ENCODE measurements around the gene ADGRE1. TPM values are rescaled to one million over a fixed set of nuclear protein-coding genes. Genes with fewer than 3 reads are reported as not detected.

ADGRE1 gene
- total RNA-seq, 1 donor from 2014 or later: not detected

DNA sequence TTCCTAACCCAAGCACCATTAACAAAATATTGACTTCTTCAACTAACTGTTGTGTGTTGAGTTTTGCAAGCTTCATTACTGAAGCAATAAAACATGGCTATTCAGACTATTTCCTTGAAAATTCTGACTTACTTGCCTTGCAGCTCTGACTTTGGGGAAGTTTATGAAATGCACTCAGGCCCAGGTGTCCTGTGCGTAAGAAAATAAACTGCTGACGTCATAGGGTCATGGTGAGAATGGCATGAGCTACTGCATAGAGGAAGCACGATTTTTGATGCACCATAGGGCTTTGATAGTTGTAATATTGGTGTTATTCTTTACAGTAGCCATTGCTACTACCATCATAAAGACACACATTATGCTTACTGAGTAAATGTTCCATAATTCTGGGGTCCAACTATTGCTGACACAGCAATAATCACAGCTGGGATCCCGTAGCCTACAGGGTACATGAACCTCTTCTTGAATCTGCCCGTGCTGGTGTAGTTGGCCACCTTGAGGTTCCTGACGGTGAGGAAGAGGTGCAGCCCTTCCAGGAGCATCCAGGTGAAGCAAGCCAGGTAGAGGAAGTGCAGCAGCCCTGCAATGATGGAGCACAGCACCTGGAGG lies 76.0 kb downstream of the ADGRE1 start:
- Histone ChIP-seq H3K4me3 (ENCODE audit: low read depth, low read length) (no peak overlapping the region), H3K27me3 (ENCODE audit: control insufficient read depth, insufficient read depth, low read length) (no peaks in the 10 kb centered on the region), H3K36me3 (ENCODE audit: control insufficient read depth, insufficient read depth, low read length) (no peaks in the 10 kb centered on the region)
- DNase-seq (ENCODE audit: low read depth) (no peak), FAIRE-seq (no peak)
- TF ChIP-seq CTCF (IDR thresholded peaks at IDR 0.05; ENCODE audit: insufficient read depth, low read length, severe bottlenecking): no peak

DNA sequence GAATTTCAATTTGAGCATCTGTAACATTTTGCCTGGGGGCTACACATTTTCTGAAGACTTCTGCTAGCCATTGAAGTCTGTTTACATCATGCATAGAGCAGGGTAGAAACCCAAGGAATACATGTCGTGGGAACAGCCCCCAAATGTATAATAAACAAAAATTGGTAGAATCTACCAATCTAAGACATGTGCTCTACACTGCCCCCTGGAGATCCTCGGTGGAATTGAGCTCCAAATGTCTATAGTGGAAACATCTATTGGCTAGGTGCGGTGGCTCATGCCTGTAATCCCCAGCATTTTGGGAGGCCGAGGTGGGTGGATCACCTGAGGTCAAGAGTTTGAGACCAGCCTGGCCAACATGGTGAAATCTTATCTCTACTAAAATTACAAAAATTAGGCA lies 76.6 kb downstream of the ADGRE1 start:
- no peaks in the 10 kb centered on the region for H3K27me3 ChIP-seq (ENCODE audit: control insufficient read depth, insufficient read depth, low read length)
- no peak for FAIRE-seq
- no peaks in the 10 kb centered on the region for H3K36me3 ChIP-seq (ENCODE audit: control insufficient read depth, insufficient read depth, low read length)

GRCh38 chr19:6967967-6968366 lies 80.6 kb downstream of the ADGRE1 start:
- Histone ChIP-seq H3K4me3 (ENCODE audit: low read depth, low read length) (no peak overlapping the region), H3K36me3 (ENCODE audit: control insufficient read depth, insufficient read depth, low read length) (no peaks in the 10 kb centered on the region), H3K27me3 (ENCODE audit: control insufficient read depth, insufficient read depth, low read length) (no peaks in the 10 kb centered on the region)
- DNase-seq (ENCODE audit: low read depth) (no peak), FAIRE-seq (no peak)
- no peak for TF ChIP-seq CTCF (IDR thresholded peaks at IDR 0.05; ENCODE audit: insufficient read depth, low read length, severe bottlenecking)

More for the DNA sequence above, 76.6 kb downstream of the ADGRE1 start:
- peak; percentile 5 for TF ChIP-seq CTCF (IDR thresholded peaks at IDR 0.05; ENCODE audit: insufficient read depth, low read length, severe bottlenecking)
- H3K4me3 ChIP-seq (ENCODE audit: low read depth, low read length): no peak overlapping the region
- no peak for DNase-seq (ENCODE audit: low read depth)

- H3K27me3 ChIP-seq (ENCODE audit: control insufficient read depth, insufficient read depth, low read length): no peaks in the 10 kb centered on the region
- no peaks in the 10 kb centered on the region for H3K36me3 ChIP-seq (ENCODE audit: control insufficient read depth, insufficient read depth, low read length)
- FAIRE-seq (no peak), DNase-seq (ENCODE audit: low read depth) (no peak)
- TF ChIP-seq CTCF (IDR thresholded peaks at IDR 0.05; ENCODE audit: insufficient read depth, low read length, severe bottlenecking): no peak
- H3K4me3 ChIP-seq (ENCODE audit: low read depth, low read length): no peak overlapping the region
Measured at GRCh38 chr19:6969490-6969889, 82.1 kb downstream of the ADGRE1 start.

DNA sequence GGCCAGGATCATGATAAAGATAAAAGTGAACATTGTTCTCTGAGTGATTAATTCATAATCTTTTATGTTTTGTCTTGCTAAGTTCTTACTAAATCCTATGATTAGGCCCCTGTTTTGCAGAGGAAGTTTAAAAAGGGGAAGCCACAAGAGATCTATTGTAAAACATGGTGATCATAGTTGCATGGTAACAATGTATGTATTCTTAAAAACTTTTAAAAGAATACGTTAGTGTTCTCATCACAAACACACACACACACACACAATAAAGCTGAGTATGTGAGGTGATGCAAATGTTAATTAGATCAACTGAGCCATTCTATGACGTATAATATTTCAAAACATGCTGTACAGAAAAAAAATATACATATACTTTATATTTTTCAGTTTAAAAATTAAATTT lies 82.6 kb downstream of the ADGRE1 start:
- FAIRE-seq (no peak), DNase-seq (ENCODE audit: low read depth) (no peak)
- TF ChIP-seq CTCF (IDR thresholded peaks at IDR 0.05; ENCODE audit: insufficient read depth, low read length, severe bottlenecking): no peak
- Histone ChIP-seq H3K36me3 (ENCODE audit: control insufficient read depth, insufficient read depth, low read length) (no peaks in the 10 kb centered on the region), H3K4me3 (ENCODE audit: low read depth, low read length) (no peak overlapping the region), H3K27me3 (ENCODE audit: control insufficient read depth, insufficient read depth, low read length) (no peaks in the 10 kb centered on the region)

DNA sequence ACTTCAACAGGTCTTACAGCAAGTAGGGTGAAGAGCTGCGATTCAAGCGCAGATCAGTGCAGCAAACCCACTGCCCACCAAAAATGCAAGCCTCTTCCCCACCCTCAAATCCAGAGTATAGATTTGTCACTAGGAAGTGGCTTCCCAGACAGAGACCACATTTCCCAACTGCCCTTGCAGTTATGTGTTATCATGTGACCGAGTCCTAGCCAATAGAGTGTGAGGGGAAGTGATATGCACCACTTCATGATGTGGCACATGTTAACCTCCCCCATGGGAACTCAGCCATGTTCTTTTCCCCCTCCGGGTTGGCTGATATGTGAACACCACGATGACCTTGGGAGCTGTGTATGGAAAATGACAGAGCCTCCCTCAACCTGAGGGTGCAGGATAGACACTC lies 83.1 kb downstream of the ADGRE1 start:
- H3K4me3 ChIP-seq (ENCODE audit: low read depth, low read length): no peak overlapping the region
- no peak for TF ChIP-seq CTCF (IDR thresholded peaks at IDR 0.05; ENCODE audit: insufficient read depth, low read length, severe bottlenecking)
- FAIRE-seq (no peak), DNase-seq (ENCODE audit: low read depth) (no peak)
- no peaks in the 10 kb centered on the region for H3K36me3 ChIP-seq (ENCODE audit: control insufficient read depth, insufficient read depth, low read length)
- no peaks in the 10 kb centered on the region for H3K27me3 ChIP-seq (ENCODE audit: control insufficient read depth, insufficient read depth, low read length)
